Hindlimb muscle (tissue), 1 donor: ENCODE measurements around the gene CLSTN2. TPM values are rescaled to one million over a fixed set of nuclear protein-coding genes. Genes with fewer than 3 reads are reported as not detected.

Experiments
- DNase-seq: peaks from one replicate; pipeline ENCODE4 v3.0.0-alpha.2; 2013
- polyA plus RNA-seq: library from polyadenylated mRNA; unstranded; fragments of 120-200 nt; gene quantifications from one replicate; pipeline ENCODE4 v1.2.1, GENCODE V29; 2013; ENCODE audit not compliant: insufficient read length

Gene CLSTN2
- polyA plus RNA-seq, 1 donor: 2.5 TPM

DNA sequence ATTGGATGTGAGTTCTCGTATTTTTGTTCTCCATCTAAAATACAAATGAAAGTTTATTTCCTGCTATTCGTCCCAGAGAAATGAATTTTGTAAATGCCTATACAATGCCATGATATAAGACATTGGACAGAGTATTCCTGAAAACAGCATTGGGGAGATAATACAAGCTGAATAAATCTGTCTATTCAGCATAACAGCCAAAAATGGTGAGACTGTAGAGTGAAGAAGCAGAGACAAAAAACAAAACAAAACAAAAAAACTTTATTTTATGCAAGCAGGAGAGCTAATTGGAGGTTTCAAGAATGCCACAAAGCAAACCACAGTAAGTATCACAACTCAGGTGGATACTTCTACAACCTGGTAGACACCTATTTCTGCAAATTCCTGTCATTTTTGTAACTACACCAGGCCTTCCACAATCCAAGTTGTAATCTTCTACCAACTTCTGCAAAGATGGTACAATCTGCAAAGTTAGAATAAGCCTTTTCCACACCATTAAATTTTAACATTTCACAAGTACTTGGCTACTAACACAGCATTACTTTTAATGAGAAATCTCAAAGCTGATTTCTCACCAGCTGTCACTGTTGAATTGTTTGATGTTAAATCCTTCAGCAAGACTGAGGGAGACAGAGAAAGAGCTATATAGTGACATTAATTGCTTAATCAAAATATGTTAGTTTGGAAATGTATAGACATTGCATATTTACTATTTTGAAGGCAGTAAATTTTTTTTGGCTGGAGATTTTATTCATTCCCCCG lies 163.1 kb downstream of the CLSTN2 start:
- no peak for DNase-seq

GRCh38 chr3:140100479-140100878 lies 165.5 kb downstream of the CLSTN2 start:
- no peak for DNase-seq

GRCh38 chr3:140103166-140103565 lies 168.2 kb downstream of the CLSTN2 start:
- no peak for DNase-seq

GRCh38 chr3:140103986-140104645 lies 169.1 kb downstream of the CLSTN2 start:
- DNase-seq: no peak

GRCh38 chr3:140113996-140114788 lies 179.2 kb downstream of the CLSTN2 start:
- no peak for DNase-seq

DNA sequence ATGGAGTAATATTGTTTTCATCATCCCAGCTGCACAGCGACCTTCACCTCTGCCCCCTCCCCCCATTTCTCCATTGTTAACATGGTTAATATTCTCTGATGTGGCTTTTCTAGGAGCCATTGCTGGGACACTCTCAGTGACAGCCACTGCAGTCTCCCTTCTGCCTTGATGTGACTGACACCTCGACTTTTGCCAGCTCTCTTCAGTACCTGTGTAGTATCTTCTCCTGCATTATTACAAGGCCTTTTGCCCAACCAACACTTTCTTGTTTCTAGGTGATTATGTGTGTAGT lies 179.8 kb downstream of the CLSTN2 start:
- DNase-seq: no peak

GRCh38 chr3:140117096-140117526 lies 182.1 kb downstream of the CLSTN2 start:
- no peak for DNase-seq

- DNase-seq: no peak
Measured at GRCh38 chr3:140122183-140122582, 187.2 kb downstream of the CLSTN2 start.

DNA sequence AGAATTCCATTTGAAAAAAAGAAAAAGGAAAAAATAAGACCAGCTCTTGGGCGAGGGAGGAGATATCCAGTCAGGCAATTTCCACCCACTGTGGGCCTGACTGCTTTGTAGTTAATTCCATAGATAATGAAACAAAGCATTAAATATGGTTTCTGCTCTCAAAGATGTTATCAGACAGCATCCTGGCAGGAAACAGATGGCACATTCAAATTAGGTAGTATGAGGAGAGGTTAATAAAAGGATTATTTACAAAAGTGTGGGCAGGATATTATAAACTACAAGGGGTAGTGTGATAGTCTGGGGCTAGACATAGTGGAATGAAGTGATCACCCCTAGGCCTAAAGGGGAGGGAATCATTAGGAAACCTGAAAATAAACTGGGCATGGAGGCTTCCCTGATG lies 193.2 kb downstream of the CLSTN2 start:
- DNase-seq: no peak

GRCh38 chr3:140128631-140129030 lies 193.6 kb downstream of the CLSTN2 start:
- DNase-seq: no peak

- no peak for DNase-seq
Measured at GRCh38 chr3:140129768-140130284, 194.8 kb downstream of the CLSTN2 start.

- DNase-seq: no peak
Measured at GRCh38 chr3:140131895-140132294, 196.9 kb downstream of the CLSTN2 start.

- no peak for DNase-seq
Measured at GRCh38 chr3:140134231-140134965, 199.4 kb downstream of the CLSTN2 start.

GRCh38 chr3:140135461-140135860 lies 200.5 kb downstream of the CLSTN2 start:
- no peak for DNase-seq

DNA sequence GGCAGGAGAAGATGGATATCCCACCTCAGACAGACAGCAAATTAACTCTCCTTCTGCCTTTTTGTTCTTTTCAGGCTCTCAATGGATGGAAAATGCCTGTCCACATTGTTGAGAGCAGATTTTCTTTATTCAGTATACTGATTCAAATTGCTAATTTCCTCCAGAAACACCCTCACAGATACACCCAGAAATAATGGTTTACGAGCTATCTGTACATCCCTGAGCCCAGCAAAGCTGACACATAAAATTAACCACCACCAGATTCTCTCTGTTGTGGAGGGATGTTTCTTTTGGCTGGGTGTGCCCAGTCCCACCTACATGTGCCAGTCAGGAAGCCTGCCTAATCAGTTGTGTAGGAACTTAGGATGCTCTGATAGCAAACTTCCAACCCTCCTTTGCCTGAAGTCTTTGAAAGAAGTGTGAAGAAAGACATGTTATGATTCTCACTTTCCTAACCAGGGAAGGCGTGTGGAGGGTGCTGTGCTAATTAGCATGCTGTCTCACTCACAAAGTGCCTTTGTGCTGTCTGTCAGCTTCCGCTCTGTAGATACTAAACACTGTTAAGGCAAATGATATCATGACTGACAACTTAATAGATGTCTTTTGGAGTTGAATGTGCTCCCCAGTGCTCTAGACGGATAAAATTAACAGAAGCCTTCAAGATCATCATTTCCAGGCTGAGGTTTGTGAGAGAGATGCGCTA lies 208.5 kb downstream of the CLSTN2 start:
- no peak for DNase-seq

DNA sequence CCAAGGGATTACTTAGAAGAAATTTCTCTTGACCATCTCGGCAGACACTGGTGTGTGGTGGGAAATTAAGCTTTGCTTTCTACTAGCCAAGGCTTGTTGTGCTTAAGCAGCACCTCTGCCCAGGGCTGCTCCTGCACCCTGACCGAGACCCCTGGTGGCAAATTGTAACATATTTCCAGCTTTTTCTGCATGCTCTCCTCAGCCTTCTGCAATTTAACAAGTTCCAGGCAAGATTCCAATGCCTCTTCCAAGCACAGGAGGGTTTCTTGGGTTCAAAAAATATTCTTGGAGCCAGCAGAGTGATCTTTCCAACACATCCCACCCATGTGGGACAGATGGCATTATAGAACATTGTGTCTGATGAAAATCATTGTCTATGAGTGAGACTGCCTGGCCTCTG lies 210.5 kb downstream of the CLSTN2 start:
- DNase-seq: no peak

DNA sequence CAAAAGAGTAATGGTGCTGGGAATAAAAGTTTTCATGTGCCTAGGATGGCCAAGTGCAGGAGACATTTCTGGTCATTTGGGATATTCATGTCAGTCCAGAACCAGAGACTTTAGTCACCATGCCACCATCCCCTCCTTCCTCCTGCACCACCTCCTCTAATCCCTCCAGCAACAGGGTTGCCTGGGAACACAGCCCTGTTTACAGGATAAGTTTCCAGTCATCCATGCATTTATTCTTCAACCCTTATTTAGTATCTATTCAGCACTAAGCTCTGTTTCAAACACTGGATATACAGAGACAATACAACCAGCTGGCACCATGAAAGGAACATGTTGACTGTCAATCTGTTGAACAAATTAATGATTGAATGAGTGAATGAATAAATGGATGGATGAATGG lies 211.7 kb downstream of the CLSTN2 start:
- DNase-seq: no peak

- no peak for DNase-seq
Measured at GRCh38 chr3:140147965-140148490, 213.0 kb downstream of the CLSTN2 start.

DNA sequence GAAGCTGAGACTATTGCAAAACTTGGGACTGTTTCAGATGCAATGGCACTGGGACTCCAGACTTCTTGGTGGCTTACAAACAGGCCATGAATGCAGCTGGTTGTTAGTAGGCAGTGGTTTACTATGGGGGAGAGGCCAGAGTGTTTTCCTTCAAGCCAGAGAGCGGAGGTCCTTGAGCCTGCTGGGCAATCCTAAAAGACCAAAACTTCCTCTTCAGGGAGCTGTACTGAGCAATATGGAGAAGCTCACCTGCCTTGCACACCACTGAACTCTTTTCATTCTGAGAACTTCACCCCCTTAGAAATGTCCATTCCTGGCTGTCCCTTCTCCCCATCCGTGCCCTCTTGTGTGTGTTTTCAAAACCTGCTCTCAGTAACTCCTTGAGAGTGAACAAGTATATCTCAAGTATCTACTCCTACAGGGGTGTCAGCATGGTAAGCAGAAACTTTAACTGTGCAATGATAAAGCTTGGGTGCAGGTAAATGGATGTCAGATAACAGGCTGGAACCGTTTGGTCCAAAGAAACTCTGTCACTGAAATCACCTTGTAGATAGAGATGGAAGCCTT lies 213.9 kb downstream of the CLSTN2 start:
- no peak for DNase-seq

DNA sequence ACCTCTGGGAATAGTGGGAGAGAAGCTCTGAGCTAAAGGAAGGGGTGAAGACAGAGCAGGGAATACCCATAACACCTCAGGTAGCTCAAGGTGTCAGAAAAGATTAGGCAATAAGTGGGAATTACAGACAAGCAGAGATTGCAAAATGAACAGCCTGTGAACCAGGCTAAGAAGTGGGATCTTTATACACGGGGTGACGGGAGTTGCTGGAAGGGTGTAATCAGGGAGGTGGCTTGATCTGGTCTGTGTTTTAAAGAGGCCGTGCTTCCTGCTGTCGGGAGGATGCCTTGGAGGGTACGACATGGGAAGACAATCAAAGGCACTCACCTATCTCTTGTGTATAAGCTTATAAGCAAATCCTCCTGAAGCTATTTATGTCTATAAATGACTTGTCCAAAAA lies 216.3 kb downstream of the CLSTN2 start:
- no peak for DNase-seq

DNA sequence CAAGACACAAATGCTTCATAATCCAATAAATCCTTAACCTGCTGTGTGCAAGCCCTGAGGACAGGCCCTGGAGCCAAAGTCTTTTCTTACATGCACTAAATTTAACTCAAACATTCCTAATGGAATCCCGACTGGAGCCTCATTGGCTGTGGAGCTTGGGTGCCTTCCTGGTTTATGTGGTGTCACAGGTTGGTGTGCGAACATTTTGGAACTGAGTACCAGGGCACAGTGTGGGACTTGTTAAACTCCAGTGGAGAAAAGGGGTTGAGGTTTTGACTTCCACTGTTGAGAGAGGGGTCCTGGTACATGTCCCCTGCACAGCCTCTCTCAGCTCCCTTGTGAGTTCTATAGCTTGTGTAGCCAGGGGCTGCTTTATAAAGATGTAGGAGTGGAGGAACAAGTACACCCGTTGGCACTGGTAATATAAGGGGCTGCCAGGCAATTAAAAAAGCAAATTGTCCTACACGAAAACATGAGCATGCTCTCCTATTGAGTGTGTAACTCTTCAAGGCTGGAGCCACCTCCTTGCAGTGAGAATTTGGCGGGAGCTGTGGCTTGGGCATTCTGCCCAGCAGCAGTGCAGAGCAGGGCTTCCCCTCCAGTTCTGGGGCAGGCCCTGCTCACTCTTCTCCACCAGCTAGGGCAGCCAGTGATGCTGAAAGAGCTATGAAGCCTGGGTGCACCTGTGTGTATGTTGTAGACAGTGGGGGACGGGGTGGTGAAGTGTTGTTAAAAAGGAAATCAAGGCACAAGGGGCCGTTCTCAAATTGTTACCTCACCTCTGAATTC lies 218.1 kb downstream of the CLSTN2 start:
- no peak for DNase-seq
